SK-MEL-5 (cell line): ENCODE results near the gene ERFL. TPM values are rescaled to one million over a fixed set of nuclear protein-coding genes. Genes with fewer than 3 reads are reported as not detected.
A peak's percentile ranks its signal among the peaks of the same experiment; 100 is the strongest.
"Not testable (repeated sequence)": the region's sequence is repeated elsewhere in the genome, so short reads cannot be mapped to it uniquely, and the experiment has no call there.

Experiments
- DNase-seq: peaks from one replicate; pipeline ENCODE4 v3.0.0-alpha.2; 2016; ENCODE audit warnings: low read depth, low spot score
- in situ Hi-C: cut with HindIII; loops from 2 replicates; pipeline ENCODE4 v1.10.0; 2016; ENCODE audit warnings: low sequenced_read_pairs, high pct_unique_total_duplicates, low pct_unique_long_range_greater_than_20kb
- total RNA-seq: library from RNA; depleted of rRNA; stranded (reverse); fragments of >200 nt; shearing (Covaris generic); gene quantifications from 2 replicates; pipeline ENCODE4 v1.2.3, GENCODE V29; 2014

ERFL gene
- total RNA-seq, 1 experiment from 2014 or later: not detected

- DNase-seq: no peak
- in situ Hi-C loops: no loop called here
Measured at GRCh38 chr19:41876847-41877832, 51.1 kb downstream of the ERFL start, which contains the start of gene CD79A. Gene CD79A (plus strand): TSS chr19:41877279. CDS start chr19:41877305, 26 bp downstream.

- in situ Hi-C loops, DNase-seq: not testable (repeated sequence)
Measured at GRCh38 chr19:41875973-41876372, 52.3 kb downstream of the ERFL start.

- in situ Hi-C loops: no loop called here
- peak; percentile 80 for DNase-seq
Measured at GRCh38 chr19:41872775-41873647, 55.2 kb downstream of the ERFL start.

- DNase-seq: no peak
- in situ Hi-C loops: no loop called here
Measured at GRCh38 chr19:41872384-41872774, 55.9 kb downstream of the ERFL start.

- DNase-seq: peak; percentile 34
- in situ Hi-C loops: no loop called here
Measured at GRCh38 chr19:41871573-41872383, 56.5 kb downstream of the ERFL start.

- peak; percentile 19 for DNase-seq
- in situ Hi-C loops: no loop called here
Measured at GRCh38 chr19:41870401-41870873, 57.8 kb downstream of the ERFL start.

- no peak for DNase-seq
- in situ Hi-C loops: no loop called here
Measured at GRCh38 chr19:41869374-41869955, 58.8 kb downstream of the ERFL start.

- in situ Hi-C loops: no loop called here
- no peak for DNase-seq
Measured at GRCh38 chr19:41868989-41869300, 59.3 kb downstream of the ERFL start.

GRCh38 chr19:41868120-41868988 is 59.9 kb downstream of the ERFL start:
- DNase-seq: no peak
- in situ Hi-C loops: no loop called here

GRCh38 chr19:41866284-41866683 is 62.0 kb downstream of the ERFL start:
- in situ Hi-C loops: no loop called here
- no peak for DNase-seq

GRCh38 chr19:41864374-41864773 is 63.9 kb downstream of the ERFL start:
- DNase-seq: no peak
- in situ Hi-C loops: no loop called here

GRCh38 chr19:41863209-41863931 is 64.9 kb downstream of the ERFL start:
- DNase-seq: no peak
- in situ Hi-C loops: no loop called here

GRCh38 chr19:41862445-41862986 is 65.7 kb downstream of the ERFL start:
- in situ Hi-C loops: no loop called here
- no peak for DNase-seq

- in situ Hi-C loops: no loop called here
- no peak for DNase-seq
Measured at GRCh38 chr19:41861846-41862245, 66.4 kb downstream of the ERFL start.

GRCh38 chr19:41861116-41861768 is 67.0 kb downstream of the ERFL start:
- in situ Hi-C loops: no loop called here
- DNase-seq: no peak
